Measurements from ENCODE around the gene TTLL11. TPM values are rescaled to one million over a fixed set of nuclear protein-coding genes. Genes with fewer than 3 reads are reported as not detected.

Gene TTLL11
- total and polyA plus RNA-seq, 4 donors, result 3.6 to 7.8 (median 5.9) TPM

DNA sequence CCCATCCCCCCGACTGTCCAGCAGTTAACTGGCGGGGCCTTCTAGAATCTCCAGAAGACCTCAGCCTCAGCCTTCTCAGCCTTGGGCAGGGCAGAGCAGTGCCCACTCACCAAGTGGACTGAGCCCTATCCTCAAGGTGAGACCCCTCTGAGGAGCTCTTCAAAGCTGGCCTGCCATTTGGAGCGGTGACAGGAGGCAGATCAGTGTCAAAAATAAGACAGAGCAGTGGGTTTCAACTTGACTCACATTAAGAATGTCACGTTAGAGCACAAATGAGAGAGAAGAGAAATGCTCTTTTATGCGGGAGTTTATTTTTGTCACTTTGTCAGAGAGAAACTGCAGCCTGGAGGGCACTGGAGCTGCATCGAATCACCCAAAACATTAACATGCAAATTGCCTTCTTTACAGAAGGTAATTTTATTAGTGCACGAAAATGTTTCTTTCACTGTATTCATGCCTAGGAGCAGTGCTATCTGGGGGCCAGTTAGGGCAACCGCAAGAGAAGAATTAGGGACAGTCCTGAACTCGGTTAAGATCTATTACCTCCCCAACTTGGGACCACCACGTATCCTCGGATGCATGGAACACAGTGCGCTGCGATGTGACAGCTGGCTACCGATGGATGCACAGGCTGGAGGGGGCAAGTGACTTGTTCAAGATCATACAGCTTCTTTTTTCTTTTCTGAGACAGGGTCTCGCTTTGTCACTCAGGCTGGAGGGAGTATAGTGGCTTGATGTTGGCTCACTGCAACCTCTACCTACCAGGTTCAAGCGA lies 253.2 kb downstream of the TTLL11 start:
- Histone ChIP-seq H3K4me1 (ENCODE audit: control insufficient read depth in 5 of 5, insufficient read depth in 5 of 5, low read length in 5 of 5) (no peaks in the 10 kb centered on the region), H3K9me3 (ENCODE audit: control insufficient read depth in 4 of 4, insufficient read depth in 3 of 4, low read length in 3 of 4) (peaks cover 0 to 5% (median 0%) of the 10 kb centered on the region in 4 donors)
- no peak for DNase-seq

DNA sequence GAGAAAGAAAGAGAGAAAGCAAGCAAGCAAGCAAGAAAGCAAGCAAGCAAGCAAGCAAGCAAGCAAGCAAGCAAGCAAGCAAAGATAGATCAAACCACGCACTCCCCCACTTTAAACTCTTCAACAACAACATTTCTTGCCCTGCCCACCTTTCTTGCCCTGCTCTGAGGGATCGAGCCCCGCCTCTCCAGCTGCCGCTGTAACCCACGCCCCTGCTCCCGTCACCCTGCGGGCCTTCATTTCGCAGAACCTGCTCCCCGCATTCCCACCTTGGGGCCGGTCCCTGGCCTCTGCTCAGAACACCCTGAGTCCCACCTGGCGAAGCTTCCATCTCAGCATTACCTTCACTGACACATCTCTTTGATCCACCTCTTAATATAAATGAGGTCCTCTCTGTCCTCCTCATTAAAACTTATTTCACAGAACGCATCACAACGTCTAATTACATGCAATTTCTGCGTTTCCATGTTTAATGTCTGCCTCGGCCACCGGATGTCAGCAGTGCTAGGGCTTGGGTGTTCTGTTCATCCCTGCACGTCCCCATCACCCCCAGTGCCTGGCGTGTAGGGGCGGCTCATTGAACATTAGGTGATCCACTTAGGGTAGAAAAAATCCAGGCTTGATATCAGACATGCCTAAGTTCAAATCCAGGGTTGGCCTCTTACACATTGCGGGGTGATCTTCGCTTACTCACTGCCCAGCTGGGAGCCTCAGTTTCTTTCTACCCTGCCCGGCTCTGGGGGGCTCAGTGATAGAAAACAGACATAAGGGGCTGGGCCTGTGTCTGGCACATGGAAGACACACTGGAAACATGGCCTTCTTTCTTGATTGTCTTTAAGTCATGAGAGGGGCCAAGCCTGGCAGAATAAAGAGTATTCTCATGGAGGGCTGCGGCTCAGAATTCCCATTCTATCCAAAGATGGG lies 254.1 kb downstream of the TTLL11 start:
- no peak overlapping the region for H3K27ac ChIP-seq (ENCODE audit: low read depth in 1 of 2, low read length in 1 of 2)
- no peak for ATAC-seq (ENCODE audit: insufficient read depth, low FRiP score)
- 87 to 90% methylated on average over 23 of the region's 23 CpGs for WGBS, 2 donors
- H3K36me3 ChIP-seq (ENCODE audit: control insufficient read depth in 4 of 4, insufficient read depth in 4 of 4, low read length in 4 of 4), result no peaks in the 10 kb centered on the region
- no peaks in the 10 kb centered on the region for H3K27me3 ChIP-seq (ENCODE audit: control insufficient read depth in 3 of 3, insufficient read depth in 3 of 3, low read length in 2 of 3)
- H3K4me1 ChIP-seq (ENCODE audit: control insufficient read depth in 5 of 5, insufficient read depth in 5 of 5, low read length in 5 of 5), result no peaks in the 10 kb centered on the region
- no peak overlapping the region for H3K4me3 ChIP-seq
- no peak overlapping the region for H3K9ac ChIP-seq (ENCODE audit: insufficient read depth in 1 of 2, low read length in 2 of 2)
- peak in 1 of 3 donors; percentile 22 for DNase-seq
- no peaks in the 10 kb centered on the region for H3K9me3 ChIP-seq (ENCODE audit: control insufficient read depth in 4 of 4, insufficient read depth in 3 of 4, low read length in 3 of 4)
- TF ChIP-seq, protein P1, sequence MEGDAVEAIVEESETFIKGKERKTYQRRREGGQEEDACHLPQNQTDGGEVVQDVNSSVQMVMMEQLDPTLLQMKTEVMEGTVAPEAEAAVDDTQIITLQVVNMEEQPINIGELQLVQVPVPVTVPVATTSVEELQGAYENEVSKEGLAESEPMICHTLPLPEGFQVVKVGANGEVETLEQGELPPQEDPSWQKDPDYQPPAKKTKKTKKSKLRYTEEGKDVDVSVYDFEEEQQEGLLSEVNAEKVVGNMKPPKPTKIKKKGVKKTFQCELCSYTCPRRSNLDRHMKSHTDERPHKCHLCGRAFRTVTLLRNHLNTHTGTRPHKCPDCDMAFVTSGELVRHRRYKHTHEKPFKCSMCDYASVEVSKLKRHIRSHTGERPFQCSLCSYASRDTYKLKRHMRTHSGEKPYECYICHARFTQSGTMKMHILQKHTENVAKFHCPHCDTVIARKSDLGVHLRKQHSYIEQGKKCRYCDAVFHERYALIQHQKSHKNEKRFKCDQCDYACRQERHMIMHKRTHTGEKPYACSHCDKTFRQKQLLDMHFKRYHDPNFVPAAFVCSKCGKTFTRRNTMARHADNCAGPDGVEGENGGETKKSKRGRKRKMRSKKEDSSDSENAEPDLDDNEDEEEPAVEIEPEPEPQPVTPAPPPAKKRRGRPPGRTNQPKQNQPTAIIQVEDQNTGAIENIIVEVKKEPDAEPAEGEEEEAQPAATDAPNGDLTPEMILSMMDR (IDR thresholded peaks at IDR 0.05; ENCODE audit: control extremely low read depth, extremely low read depth), result no peak

More for the DNA sequence above, 253.2 kb downstream of the TTLL11 start:
- Histone ChIP-seq H3K27me3 (ENCODE audit: control insufficient read depth in 3 of 3, insufficient read depth in 3 of 3, low read length in 2 of 3) (no peaks in the 10 kb centered on the region), H3K4me3 (no peak overlapping the region), H3K27ac (ENCODE audit: low read depth in 1 of 2, low read length in 1 of 2) (no peak overlapping the region), H3K36me3 (ENCODE audit: control insufficient read depth in 4 of 4, insufficient read depth in 4 of 4, low read length in 4 of 4) (no peaks in the 10 kb centered on the region), H3K9ac (ENCODE audit: insufficient read depth in 1 of 2, low read length in 2 of 2) (no peak overlapping the region)
- TF ChIP-seq, protein P1 (IDR thresholded peaks at IDR 0.05; ENCODE audit: control extremely low read depth, extremely low read depth), result no peak
- ATAC-seq (ENCODE audit: insufficient read depth, low FRiP score), result no peak
- WGBS, 2 donors, result 89 to 94% methylated on average over 16 of the region's 16 CpGs

DNA sequence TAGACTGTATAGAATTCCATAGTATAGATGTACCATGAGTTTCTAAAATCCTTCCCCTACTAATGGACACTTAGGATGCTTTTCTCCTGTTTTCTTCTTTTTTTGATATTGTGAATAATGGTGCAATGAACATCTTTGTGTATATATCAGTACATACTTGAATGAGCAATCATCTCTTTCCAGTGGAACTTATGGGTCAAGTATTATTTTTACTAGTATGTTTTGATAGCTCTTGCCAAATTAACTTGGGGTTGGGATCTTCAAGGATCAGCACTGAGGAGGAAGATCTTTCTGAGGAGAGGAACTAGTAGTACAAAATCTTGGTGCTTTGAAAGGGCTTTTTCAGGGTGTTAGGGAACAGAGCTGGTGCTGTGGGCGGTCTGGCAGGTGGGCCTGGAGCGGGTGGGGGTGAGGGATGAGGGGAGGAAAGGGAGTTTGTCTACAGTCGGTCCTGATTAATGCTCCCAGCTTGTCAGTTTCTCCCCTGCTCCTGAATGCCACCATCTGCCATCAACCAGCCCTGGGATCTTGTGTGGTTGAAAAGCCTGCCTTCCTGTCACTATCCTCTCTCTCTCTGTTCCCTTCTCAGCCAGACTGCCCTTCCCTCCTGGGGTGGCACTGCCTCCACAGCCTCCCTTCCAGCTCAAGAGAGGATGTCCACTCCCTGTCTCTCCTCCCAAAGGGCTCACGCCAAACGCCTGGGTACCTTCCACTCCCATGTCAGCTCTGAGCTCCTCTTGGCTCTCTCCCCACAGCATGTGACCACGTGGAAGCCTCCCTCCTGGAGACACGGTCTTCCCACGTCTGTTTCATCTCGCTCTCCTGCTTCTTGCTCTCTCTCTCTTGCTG lies 255.8 kb downstream of the TTLL11 start:
- TF ChIP-seq, protein P1 (IDR thresholded peaks at IDR 0.05; ENCODE audit: control extremely low read depth, extremely low read depth), result no peak
- H3K9me3 ChIP-seq (ENCODE audit: control insufficient read depth in 4 of 4, insufficient read depth in 3 of 4, low read length in 3 of 4), result no peaks in the 10 kb centered on the region
- H3K27me3 ChIP-seq (ENCODE audit: control insufficient read depth in 3 of 3, insufficient read depth in 3 of 3, low read length in 2 of 3), result no peaks in the 10 kb centered on the region
- H3K36me3 ChIP-seq (ENCODE audit: control insufficient read depth in 4 of 4, insufficient read depth in 4 of 4, low read length in 4 of 4), result no peaks in the 10 kb centered on the region
- H3K4me3 ChIP-seq, result no peak overlapping the region
- H3K4me1 ChIP-seq (ENCODE audit: control insufficient read depth in 5 of 5, insufficient read depth in 5 of 5, low read length in 5 of 5), result no peaks in the 10 kb centered on the region
- H3K27ac ChIP-seq (ENCODE audit: low read depth in 1 of 2, low read length in 1 of 2), result no peak overlapping the region
- H3K9ac ChIP-seq (ENCODE audit: insufficient read depth in 1 of 2, low read length in 2 of 2), result no peak overlapping the region
- 77 to 82% methylated on average over 9 of the region's 9 CpGs for WGBS, 2 donors
- DNase-seq (peak in 1 of 3 donors; percentile 10), ATAC-seq (ENCODE audit: insufficient read depth, low FRiP score) (no peak)
